Iris pigment epithelial cell (primary cell): Measurements from ENCODE around the gene EARS2.
"Not testable (repeated sequence)": the region's sequence is repeated elsewhere in the genome, so short reads cannot be mapped to it uniquely, and the experiment has no call there.

Source experiments
- DNase-seq: peaks from one replicate; pipeline ENCODE4 v3.0.0-alpha.2; 2011; ENCODE audit warnings: low read depth

The EARS2 gene

GRCh38 chr16:23505671-23506605 lies 51.2 kb downstream of the EARS2 start:
- peak; percentile 26 for DNase-seq

DNA sequence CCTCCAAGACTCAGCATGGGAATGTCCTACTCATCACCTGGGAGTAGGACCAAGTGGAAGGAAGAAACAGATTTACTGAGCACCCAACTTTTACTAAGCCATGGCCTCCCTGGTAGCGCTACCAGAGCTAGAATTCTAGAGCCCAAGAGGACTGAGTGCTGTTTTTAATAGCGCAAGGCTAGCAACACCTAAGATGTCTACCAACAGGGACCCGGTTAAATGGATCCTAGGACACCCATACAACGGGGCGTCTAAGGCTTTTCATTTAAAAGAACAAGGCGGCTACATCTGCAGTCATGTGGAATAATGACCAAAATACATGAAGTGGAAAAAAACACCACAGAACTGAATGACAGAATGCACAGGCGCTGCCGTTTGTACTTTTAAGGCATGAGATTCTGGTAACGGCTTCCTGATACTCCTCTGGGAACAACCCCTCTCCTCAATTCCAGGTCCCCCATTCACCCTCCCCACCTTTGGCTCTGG lies 51.9 kb downstream of the EARS2 start:
- no peak for DNase-seq

GRCh38 chr16:23504453-23505179 lies 52.5 kb downstream of the EARS2 start:
- DNase-seq, result peak; percentile 98

- peak; percentile 76 for DNase-seq
These were observed 53.1 kb downstream of the EARS2 start for GRCh38 chr16:23504076-23504452.

- no peak for DNase-seq
These were observed 54.7 kb downstream of the EARS2 start for GRCh38 chr16:23502466-23502865.

GRCh38 chr16:23501291-23501690 lies 55.9 kb downstream of the EARS2 start:
- DNase-seq, result no peak

GRCh38 chr16:23500862-23501225 lies 56.3 kb downstream of the EARS2 start:
- DNase-seq, result no peak

GRCh38 chr16:23500212-23500861 lies 56.8 kb downstream of the EARS2 start:
- no peak for DNase-seq

GRCh38 chr16:23499801-23500200 lies 57.3 kb downstream of the EARS2 start:
- no peak for DNase-seq

- no peak for DNase-seq
These were observed 58.3 kb downstream of the EARS2 start for GRCh38 chr16:23498863-23499262.

GRCh38 chr16:23497543-23497868 lies 59.6 kb downstream of the EARS2 start:
- DNase-seq, result no peak

DNA sequence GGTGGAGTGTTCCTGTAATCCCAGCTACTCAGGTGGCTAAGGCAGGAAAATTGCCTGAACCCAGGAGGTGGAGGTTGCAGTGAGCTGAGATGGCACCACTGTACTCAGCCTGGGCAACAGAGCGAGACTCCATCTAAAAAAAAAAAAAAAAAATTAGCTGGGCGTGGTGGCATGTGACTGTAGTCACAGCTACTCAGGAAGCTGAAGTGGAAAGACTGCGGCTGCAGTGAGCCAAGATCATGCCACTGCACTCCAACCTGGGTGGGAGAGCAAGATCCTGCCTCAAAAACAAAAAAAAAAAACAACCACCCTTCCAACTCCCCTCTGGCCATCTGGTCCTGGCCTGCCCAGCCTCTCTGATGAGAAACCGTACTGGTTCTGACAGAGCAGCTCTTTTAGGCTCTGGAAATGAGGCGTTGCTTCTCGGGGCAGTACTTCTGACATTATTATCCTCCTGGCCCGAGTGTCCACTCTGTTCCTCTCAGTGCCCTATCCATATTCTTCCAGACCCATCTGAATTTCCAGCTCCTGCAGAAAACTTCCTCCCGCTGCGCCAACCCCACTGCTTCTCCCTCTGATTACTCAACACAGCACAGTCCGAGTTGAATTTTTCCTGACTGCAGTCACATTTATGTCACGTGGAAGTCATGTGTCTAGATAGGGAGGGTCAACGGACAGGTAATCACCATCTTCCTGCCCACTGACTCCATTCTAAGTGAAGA lies 60.2 kb downstream of the EARS2 start:
- peak; percentile 57 for DNase-seq

DNA sequence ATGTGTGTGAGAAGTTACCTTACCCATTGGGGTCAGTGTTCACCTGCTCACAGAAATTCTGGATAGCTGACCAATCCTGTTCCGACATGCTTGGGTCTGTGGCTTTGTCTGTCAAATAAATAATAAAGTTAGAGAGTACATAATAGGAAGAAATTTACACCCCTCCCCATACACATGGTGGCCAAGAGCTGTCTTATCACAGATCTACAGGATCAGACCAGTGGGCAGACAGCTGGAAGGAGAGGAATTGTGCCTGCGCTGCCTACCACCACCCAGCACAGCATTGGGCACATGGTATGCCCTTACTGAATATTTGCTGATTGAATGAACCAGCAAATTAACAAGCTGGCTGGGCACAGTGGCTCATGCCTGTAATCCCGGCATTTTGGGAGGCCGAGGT lies 61.5 kb downstream of the EARS2 start:
- no peak for DNase-seq

DNA sequence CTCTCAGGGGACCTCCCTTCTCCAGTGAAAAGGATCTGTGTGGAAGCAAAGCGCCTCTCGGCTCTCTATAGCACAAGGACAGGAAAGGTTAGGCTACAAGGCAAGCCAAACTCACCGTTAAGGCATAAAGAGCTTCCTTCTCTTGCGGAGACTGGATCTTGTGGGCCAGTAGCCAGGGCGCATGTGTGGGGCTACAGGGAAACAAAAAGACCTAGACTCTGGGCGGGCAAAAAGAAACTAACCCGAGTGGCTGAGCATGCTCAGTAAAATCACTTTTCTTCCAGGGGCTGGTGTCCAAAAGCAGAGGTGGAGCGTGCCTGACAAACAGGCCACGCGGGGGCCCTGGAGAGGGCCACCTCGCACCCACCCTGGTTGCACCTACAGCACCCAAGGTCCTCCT lies 63.0 kb downstream of the EARS2 start:
- no peak for DNase-seq

- DNase-seq, result peak; percentile 29
These were observed 65.4 kb downstream of the EARS2 start for GRCh38 chr16:23491490-23492391.

DNA sequence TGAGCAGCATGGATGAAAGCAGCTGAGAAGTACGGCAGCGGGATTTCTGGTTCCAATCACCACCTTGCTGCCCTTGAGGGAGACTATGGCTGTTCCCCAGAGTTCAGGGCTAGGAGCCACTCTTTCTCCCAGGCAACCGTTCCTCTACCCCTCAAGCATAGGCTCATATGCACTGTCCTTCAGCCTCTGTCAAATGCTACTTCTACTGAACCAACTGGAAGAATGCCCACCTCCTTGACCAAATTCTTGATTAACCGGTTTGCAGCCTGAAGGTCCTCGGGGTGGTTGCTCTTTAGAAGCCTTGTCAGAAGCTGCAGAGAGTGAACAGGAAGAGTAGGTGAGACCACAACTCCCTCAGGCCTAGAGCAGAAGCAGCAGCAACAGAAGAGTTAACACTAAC lies 70.7 kb downstream of the EARS2 start:
- DNase-seq, result no peak

DNA sequence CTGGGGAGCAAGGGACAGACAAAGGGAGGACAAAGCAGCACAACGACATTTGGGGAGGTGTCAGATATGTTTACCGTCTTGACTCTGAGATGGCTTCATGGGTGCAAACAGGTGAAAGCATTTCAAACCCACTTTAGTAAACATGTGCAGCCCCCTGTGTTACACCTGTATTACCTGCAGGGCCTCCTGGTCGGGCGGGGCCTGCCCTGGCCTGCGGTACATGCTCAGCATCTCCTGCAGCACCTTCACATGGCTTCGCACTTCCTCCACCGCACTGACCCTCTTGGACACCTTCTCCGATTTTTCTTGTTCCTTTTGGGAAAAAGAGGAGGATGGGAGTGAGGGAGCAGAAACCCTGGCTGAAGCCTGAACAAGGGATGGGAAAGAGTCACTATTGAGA lies 71.3 kb downstream of the EARS2 start:
- no peak for DNase-seq

DNA sequence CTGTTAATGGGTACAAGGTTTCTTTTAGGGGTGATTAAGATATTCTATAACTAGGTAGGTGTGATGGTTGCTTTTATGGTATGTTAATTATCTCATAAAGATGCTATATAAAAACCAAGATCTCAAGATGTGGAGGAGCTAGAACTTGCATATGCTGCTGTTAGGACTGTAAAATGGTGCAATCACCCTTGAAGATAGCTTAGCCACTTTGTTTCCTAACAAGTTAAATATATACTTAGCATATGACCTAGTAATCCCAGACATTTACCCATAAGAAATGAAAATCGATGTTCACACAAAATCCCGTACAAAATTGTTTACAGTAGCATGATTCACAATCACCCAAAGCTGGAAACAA lies 71.9 kb downstream of the EARS2 start:
- no peak for DNase-seq

DNA sequence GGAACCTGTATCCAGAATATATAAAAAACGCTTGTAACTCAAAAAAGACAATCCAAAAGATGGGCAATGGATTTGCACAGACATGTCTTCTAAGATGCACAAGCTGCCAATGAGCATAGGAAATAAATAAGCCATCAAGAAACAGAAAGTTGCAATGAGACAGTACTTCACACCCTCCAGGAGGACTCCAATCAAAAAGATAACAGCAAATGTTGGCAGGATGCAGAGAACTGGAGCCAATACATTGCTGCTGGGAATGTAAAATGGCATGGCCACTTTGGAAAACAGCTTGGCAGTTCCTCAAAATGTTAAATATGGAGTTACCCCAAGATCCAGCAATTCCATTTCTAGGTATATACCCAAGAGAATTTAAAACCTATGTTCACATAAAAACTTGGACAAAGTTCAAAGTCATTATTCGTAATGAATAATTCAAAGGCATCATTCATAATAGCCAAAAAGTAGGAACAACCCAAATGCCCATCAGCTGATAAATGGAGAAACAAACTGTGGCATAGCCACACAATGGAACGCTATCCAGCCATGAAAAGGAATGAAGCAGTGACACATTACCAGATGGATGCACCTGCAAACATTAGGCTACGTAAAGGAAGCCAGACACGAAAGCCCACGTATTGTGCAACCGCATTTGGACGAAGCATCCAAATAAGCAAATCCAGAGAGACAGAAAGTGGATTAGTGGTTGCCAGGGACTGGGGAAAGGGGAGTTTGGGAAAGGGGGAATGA lies 72.5 kb downstream of the EARS2 start:
- no peak for DNase-seq

DNA sequence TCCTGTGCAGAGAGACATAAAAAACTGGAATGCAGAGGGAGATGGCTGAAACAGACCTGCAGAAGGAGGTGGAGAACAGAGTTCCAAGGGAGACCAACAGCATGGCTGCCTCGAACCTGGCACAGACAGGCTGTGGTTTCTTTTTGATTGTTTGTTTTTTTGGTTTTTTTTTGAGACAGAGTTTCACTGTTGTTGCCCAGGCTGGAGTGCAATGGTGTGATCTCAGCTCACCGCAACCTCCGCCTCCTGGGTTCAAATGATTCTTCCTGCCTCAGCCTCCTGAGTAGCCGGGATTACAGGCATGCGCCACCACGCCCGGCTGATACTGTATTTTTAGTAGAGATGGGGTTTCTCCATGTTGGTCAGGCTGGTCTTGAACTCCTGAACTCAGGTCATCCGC lies 73.7 kb downstream of the EARS2 start:
- not testable (repeated sequence) for DNase-seq

DNA sequence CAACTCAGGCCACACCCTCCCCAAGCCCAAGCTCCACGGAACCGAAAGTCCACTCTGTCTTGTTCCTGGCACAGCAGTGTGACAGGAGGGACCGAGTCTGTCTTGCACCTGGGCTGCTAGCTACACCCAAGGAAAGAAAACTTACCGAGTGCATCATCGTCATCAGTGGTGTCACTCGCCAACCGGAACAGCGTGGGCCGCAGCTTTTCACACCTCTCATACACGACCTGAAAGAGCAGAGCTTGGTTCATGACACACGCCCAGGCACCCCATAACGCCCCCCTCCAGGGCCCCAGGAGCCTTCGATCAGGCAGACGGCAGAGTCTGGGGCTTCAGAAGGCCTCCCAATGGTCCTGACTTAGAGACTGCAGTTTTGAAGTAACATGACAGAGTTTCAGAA lies 74.4 kb downstream of the EARS2 start:
- no peak for DNase-seq
